Posterior vena cava (tissue), 2 donors: Measurements from ENCODE around the gene NPIPA2. TPM values are rescaled to one million over a fixed set of nuclear protein-coding genes. Genes with fewer than 3 reads are reported as not detected.
A peak's percentile ranks its signal among the peaks of the same experiment; 100 is the strongest.
"Not testable (repeated sequence)": the region's sequence is repeated elsewhere in the genome, so short reads cannot be mapped to it uniquely, and the experiment has no call there.

Source experiments
- DNase-seq: peaks from one replicate; pipeline ENCODE4 v3.0.0-alpha.2; 2020; ENCODE audit warnings: low spot score
- intact Hi-C, 2 donors: fragments of 100-400 bp; cut with DNase I; formaldehyde crosslinking; loops; one replicate each; pipeline versions ENCODE4 v1.14.1 to v1.14.2; 2022 to 2023
- long read RNA-seq, 2 donors: library from polyadenylated mRNA; unstranded; transcript quantifications; one replicate each; pipeline ENCODE4 v2.0.0, GENCODE V29; 2020 to 2021
- total RNA-seq, 2 donors: library from RNA; stranded (reverse); fragmentation: NEBNext Ultra II Directional; extraction: Animal tissue kit (Norgen Biotek cat#: 25700); gene quantifications; one replicate each; pipeline ENCODE4 v1.2.1, GENCODE V29; 2021
- donor health status: DM: yes; HTN: yes; CAD: no.
- donor health status: DM: yes; HTN: yes; CAD: no.

The NPIPA2 gene
- 1 to 10 TPM; 3.4 to 5.5 TPM for total RNA-seq
- long read RNA-seq, donor 1, result 0 reads
- long read RNA-seq, donor 2, partial matches to known transcripts, result 0 of 2 reads
- long read RNA-seq, donor 2, other reads (novel, unspliced or antisense), result 2 of 2 reads

- intact Hi-C loops, DNase-seq: not testable (repeated sequence)
These were observed at the start of gene NPIPA2 for GRCh38 chr16:14742273-14743128. TSS of gene NPIPA2 (plus strand) at chr16:14742533. CDS start at chr16:14748066, 5,533 bp downstream.

- intact Hi-C loops, result not testable (repeated sequence)
These were observed 48.2 kb upstream of the NPIPA2 start, which contains the start of gene PLA2G10 for GRCh38 chr16:14694129-14694528. TSS of gene PLA2G10 (minus strand) at chr16:14694308. CDS start at chr16:14694229, 79 bp downstream.

GRCh38 chr16:14701859-14702258 is 40.5 kb upstream of the NPIPA2 start:
- DNase-seq, intact Hi-C loops: not testable (repeated sequence)

More at GRCh38 chr16:14694129-14694528, 48.2 kb upstream of the NPIPA2 start, which contains the start of gene PLA2G10:
- not testable (repeated sequence) for DNase-seq

GRCh38 chr16:14702672-14703071 is 39.7 kb upstream of the NPIPA2 start:
- DNase-seq, intact Hi-C loops: not testable (repeated sequence)

GRCh38 chr16:14703156-14704011 is 38.9 kb upstream of the NPIPA2 start, which contains the start of gene NPIPA3:
TSS of gene NPIPA3 (plus strand) at chr16:14703411. CDS start at chr16:14708944, 5,533 bp downstream.
- DNase-seq, result not testable (repeated sequence)

GRCh38 chr16:14733233-14733632 is 9.1 kb upstream of the NPIPA2 start:
- intact Hi-C loops, result not testable (repeated sequence)

More at GRCh38 chr16:14703156-14704011, 38.9 kb upstream of the NPIPA2 start, which contains the start of gene NPIPA3:
- intact Hi-C loops, result not testable (repeated sequence)

GRCh38 chr16:14740832-14741385 is 1.4 kb upstream of the NPIPA2 start:
- intact Hi-C loops, DNase-seq: not testable (repeated sequence)

More at GRCh38 chr16:14733233-14733632, 9.1 kb upstream of the NPIPA2 start:
- DNase-seq, result not testable (repeated sequence)

GRCh38 chr16:14741794-14742193 is 539 bp upstream of the NPIPA2 start:
- intact Hi-C loops, DNase-seq: not testable (repeated sequence)

GRCh38 chr16:14773654-14774053 is 31.3 kb downstream of the NPIPA2 start:
- DNase-seq, intact Hi-C loops: not testable (repeated sequence)

GRCh38 chr16:14775624-14776023 is 33.3 kb downstream of the NPIPA2 start:
- DNase-seq, intact Hi-C loops: not testable (repeated sequence)

- DNase-seq, intact Hi-C loops: not testable (repeated sequence)
These were observed 34.4 kb downstream of the NPIPA2 start for GRCh38 chr16:14776763-14777162.

- peak; percentile 70 for DNase-seq
- intact Hi-C loops, result not testable (repeated sequence)
These were observed 37.1 kb downstream of the NPIPA2 start for GRCh38 chr16:14779368-14779877.

- DNase-seq, intact Hi-C loops: not testable (repeated sequence)
These were observed 43.8 kb downstream of the NPIPA2 start for GRCh38 chr16:14786180-14786579.

- DNase-seq, intact Hi-C loops: not testable (repeated sequence)
These were observed 47.2 kb downstream of the NPIPA2 start for GRCh38 chr16:14789577-14789976.

GRCh38 chr16:14790320-14790956 is 48.1 kb downstream of the NPIPA2 start:
- DNase-seq, intact Hi-C loops: not testable (repeated sequence)

GRCh38 chr16:14792914-14793313 is 50.6 kb downstream of the NPIPA2 start:
- intact Hi-C loops, result not testable (repeated sequence)

GRCh38 chr16:14797558-14797957 is 55.2 kb downstream of the NPIPA2 start:
- intact Hi-C loops, DNase-seq: not testable (repeated sequence)

More at GRCh38 chr16:14792914-14793313, 50.6 kb downstream of the NPIPA2 start:
- DNase-seq, result not testable (repeated sequence)

GRCh38 chr16:14803577-14803976 is 61.2 kb downstream of the NPIPA2 start:
- intact Hi-C loops, DNase-seq: not testable (repeated sequence)
